ENCODE data around the gene THSD7A.

Gene THSD7A

DNA sequence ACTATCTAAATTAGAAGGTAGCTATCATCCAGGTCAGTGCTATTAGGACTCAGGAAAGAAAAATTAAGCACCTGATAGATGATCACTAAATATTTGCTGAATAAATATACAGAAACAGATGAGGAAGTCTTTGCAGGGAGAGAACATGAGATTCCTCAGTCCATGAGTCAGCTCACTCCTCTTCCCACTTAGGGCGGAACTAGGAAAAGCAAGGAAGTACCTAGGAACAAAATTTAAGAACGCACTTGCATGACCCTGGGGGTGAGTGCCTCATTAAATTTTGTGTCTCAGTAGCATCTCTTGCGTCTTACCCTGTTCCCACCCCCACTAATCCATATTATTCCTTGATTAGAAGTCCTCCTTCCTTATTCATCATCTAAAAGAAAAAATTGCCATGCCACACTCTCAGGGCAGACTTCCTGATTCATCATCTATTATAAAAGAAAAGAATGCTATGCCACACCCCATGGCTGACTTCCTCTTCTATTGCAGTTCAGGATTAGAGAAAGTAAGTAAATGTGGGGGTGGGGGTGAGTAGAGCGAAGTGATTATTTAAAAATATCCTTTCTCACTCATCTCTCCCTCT lies 208.8 kb downstream of the THSD7A start:
- DNase-seq: no peak

- no peak for DNase-seq
Measured at GRCh38 chr7:11620406-11621253, 211.4 kb downstream of the THSD7A start.

- no peak for DNase-seq
Measured at GRCh38 chr7:11616466-11616865, 215.5 kb downstream of the THSD7A start.

- DNase-seq: no peak
Measured at GRCh38 chr7:11615174-11615573, 216.8 kb downstream of the THSD7A start.

DNA sequence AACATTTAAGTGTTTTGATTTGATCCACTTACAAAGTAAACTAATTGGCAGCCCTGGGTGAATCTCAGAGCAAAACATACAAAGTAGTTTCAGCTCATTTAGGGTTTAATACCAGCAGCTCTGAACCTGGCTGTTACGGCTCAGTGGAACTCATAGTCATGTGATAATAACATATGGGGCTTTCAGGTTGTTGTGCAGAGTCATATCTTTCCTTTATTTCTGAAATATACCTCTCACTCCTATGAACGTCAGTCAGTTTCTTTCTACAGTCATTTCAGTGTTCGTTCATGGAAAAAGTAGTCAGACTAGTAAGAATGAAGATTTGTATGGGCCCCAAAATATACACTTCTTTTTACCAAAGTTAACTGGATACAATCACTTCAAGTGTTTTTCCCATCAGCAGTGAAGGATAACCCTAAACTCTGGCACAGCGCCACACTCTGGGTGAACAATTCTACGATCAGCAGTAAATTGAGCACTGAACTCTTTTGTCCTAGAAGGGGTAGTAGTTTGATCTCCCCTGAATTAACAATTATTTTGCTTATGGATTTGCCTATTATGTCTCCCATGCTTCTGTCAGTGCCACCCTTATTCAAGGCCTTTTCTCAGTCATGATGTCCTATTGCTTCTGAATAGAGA lies 218.6 kb downstream of the THSD7A start:
- DNase-seq: peak; percentile 11

DNA sequence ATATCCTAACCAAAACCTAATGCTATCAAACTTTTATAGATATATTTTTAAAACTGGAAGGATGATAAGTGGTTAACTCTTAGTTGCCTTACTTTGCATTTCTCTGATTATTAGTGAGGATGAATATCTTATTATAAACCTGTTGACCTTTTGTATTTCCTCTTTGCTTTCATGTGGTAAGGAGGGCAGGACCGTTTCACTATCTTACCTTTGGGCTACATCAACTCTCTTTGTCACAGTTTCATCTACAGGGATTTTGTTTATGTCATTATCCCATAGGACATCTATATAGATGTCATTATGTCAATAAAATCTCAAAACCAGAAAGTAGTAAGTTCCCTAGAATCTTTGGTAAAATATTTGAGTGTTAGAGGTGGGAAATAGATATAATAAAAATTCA lies 219.3 kb downstream of the THSD7A start:
- DNase-seq: no peak

DNA sequence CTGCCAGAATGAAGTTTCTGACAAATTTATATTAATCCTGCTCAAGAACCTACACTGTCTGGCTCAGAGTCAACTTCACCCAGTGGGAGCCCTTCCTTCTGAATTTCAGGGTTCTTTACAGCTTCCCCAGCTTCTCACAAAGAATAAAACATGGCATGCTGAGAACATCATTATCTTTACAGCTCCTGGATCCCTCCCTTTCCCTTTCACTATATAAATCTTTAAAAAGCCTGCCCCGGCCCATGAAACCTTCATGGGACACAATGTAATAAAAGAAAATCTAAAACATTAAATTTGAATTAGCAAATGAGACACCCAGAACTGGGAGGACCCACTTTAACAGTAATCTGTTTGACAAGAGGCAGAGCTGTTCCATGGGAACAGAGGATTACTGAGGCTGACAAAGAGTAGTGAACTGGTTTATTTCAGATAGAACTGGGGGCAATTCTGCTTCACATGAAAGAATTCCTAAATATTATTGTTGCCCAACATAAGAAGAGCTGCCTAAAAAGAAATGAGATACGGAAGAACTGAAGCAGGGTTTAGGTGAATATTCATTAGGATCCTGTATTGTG lies 222.8 kb downstream of the THSD7A start:
- peak; percentile 11 for DNase-seq

DNA sequence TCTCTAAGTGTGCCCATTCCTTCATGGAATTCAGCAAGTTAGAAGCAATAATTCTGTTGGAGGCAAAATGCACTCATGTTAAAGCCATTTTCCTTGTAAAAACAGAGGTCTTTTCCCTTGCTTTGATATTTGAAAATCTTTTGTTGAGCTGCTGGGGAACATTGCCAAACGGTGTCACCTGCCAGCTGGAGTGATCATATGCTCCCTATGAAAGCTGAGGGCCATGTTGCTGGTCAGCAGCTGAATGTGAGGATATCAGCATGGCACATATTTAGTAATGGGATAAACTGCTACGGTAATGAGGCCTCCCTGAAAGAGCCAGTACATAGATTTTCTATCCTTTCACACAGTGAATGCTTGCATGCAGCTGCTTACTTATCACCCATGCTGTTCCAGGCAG lies 224.3 kb downstream of the THSD7A start:
- peak; percentile 53 for DNase-seq

GRCh38 chr7:11605749-11606148 lies 226.2 kb downstream of the THSD7A start:
- no peak for DNase-seq

- DNase-seq: no peak
Measured at GRCh38 chr7:11604505-11604904, 227.5 kb downstream of the THSD7A start.

GRCh38 chr7:11601761-11602160 lies 230.2 kb downstream of the THSD7A start:
- no peak for DNase-seq

DNA sequence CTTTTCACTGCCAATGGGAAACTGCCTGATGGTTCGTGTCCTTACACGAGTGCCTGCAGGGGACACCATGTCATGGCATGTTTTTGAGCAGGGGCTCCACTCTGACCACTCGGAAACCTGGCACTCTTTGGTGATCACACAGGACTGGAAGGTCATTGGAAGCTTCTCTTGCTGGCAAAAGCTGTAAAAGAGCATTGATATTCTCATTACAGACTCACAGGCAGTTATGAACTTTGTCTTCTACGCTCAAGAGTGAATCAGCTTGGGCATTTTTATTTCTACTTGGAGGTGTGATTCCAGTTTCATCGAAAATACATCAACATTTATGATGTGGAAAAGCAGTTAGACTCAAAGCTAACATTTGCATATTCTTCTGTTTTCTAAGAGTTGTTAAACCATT lies 238.7 kb downstream of the THSD7A start:
- no peak for DNase-seq

- DNase-seq: no peak
Measured at GRCh38 chr7:11592699-11593098, 239.3 kb downstream of the THSD7A start.

GRCh38 chr7:11591943-11592342 lies 240.1 kb downstream of the THSD7A start:
- no peak for DNase-seq

DNA sequence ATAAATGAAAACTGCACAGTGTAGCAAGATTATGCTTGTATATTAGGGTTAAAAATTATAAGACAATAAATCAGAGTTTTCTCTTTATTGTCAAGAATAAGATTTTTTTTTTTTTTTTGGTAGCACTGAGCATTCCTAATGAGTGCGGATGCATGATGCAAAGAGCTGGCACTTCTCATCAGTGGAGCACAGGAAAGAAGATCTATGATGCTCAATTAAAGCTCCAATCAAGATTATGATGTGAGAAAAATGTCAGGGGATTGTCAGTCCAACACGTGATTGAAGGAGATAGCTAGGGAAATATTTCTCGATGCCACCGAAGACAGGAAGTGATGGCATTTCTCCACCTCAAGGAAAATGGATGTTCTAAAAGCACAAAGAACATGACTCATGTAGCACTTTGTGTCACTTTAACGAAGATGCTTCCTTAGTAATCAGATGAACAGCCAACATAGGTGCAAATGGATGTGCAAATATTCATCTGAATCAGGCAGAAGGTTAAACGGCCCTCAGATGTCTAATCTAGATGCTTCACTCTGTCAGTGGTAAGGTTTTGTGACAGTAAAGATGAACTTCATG lies 240.9 kb downstream of the THSD7A start:
- no peak for DNase-seq

GRCh38 chr7:11589251-11589650 lies 242.7 kb downstream of the THSD7A start:
- DNase-seq: no peak

DNA sequence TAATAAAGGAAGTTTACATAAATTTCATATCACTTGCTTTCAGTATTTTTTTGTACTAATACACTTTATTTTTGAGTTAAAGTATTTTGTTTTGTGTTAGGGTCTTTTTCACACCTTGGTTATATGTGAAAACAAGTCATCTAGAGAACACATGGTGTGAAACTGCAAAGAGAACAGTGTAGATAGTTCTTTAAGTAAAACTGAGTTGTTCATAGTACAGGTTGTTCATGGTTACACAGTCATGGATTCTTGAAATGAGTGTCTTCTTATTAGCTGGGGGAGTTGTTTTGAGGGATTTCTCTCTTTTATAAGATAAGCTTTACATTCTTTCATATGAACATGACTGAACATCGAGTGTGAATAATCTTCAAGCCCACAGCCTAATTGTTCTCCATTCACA lies 244.2 kb downstream of the THSD7A start:
- DNase-seq: no peak

DNA sequence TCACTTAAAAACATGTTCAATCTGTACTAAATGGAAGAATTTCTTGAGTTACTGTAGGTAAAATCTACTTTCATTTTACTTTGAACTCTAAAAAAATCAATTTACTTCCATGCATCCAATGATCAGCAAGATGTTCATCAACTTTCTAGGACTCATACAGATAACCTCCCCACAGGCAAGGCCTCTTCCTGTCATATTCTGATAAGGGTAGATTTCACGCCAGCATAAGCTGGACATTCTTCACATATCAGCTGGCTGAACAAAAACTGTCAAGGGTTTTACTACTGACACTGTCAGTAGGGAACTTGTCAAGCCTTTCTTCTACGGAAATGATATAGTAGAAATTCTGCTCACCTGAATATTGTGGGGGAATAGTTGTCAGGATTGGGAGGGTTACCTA lies 244.9 kb downstream of the THSD7A start:
- no peak for DNase-seq

- no peak for DNase-seq
Measured at GRCh38 chr7:11584406-11585031, 247.5 kb downstream of the THSD7A start.

GRCh38 chr7:11579141-11579540 lies 252.9 kb downstream of the THSD7A start:
- DNase-seq: no peak

GRCh38 chr7:11576310-11576709 lies 255.7 kb downstream of the THSD7A start:
- DNase-seq: no peak

DNA sequence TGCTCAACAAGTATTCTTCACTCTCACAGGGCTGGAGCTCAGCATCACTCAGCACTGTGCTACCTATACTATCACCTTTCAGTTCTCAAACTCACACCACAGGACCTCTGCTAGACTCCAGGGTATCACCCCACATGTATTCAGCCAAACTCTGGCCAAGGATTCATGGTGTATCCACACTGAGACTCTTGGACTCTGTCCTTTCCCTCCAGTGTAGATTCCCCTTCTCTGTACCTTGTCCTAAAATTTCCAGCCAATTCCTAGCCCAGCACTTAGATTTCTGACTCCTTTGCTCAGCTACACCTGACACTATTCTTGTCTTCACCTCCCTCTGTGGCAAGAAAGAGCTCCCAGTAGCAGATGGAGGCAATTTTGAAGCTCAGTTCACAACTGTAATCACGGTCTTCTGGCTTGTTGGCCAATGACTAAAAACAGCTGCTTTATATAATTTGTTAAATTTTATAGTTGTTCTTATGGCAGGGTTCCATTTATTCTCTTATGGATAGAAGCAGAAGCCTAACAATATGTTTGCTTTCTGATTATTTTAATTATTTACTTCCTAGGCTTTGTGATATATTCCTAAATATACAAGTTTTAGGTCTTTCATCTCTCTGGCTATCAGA lies 258.8 kb downstream of the THSD7A start:
- DNase-seq: no peak

Data from NCI-H82 (cell line).